GM21367 (cell line): ENCODE data around the gene BDH2.
A peak's percentile ranks its signal among the peaks of the same experiment; 100 is the strongest.

Source experiments
- ATAC-seq: cut with Tn5 transposase; IDR thresholded peaks from one replicate; pipeline ENCODE4 v1.9.1; 2021; ENCODE audit not compliant: unreplicated experiment

The BDH2 gene

GRCh38 chr4:103099691-103100392 lies at the start of gene BDH2:
Gene BDH2 (minus strand): TSS chr4:103099834. CDS start chr4:103096254, 3,580 bp downstream.
- peak; percentile 93 for ATAC-seq

GRCh38 chr4:103144926-103145325 lies 45.3 kb upstream of the BDH2 start:
- ATAC-seq, result no peak

GRCh38 chr4:103137446-103137827 lies 37.8 kb upstream of the BDH2 start:
- no peak for ATAC-seq

- no peak for ATAC-seq
Measured at GRCh38 chr4:103136671-103137445, 37.2 kb upstream of the BDH2 start.

- no peak for ATAC-seq
Measured at GRCh38 chr4:103129174-103129573, 29.5 kb upstream of the BDH2 start.

GRCh38 chr4:103126126-103126525 lies 26.5 kb upstream of the BDH2 start:
- no peak for ATAC-seq

GRCh38 chr4:103123114-103123513 lies 23.5 kb upstream of the BDH2 start:
- ATAC-seq, result no peak

GRCh38 chr4:103118166-103118565 lies 18.5 kb upstream of the BDH2 start:
- ATAC-seq, result no peak

- no peak for ATAC-seq
Measured at GRCh38 chr4:103111598-103111997, 12.0 kb upstream of the BDH2 start.

- no peak for ATAC-seq
Measured at GRCh38 chr4:103108542-103108941, 8.9 kb upstream of the BDH2 start.

GRCh38 chr4:103105558-103106356 lies 6.1 kb upstream of the BDH2 start:
- ATAC-seq, result no peak

GRCh38 chr4:103104886-103105285 lies 5.3 kb upstream of the BDH2 start:
- no peak for ATAC-seq

- ATAC-seq, result no peak
Measured at GRCh38 chr4:103100691-103101090, 1.1 kb upstream of the BDH2 start.

- ATAC-seq, result no peak
Measured at GRCh38 chr4:103098756-103099440, 736 bp downstream of the BDH2 start.

GRCh38 chr4:103098341-103098740 lies 1.3 kb downstream of the BDH2 start:
- ATAC-seq, result no peak

- ATAC-seq, result no peak
Measured at GRCh38 chr4:103097112-103097511, 2.5 kb downstream of the BDH2 start.

- ATAC-seq, result no peak
Measured at GRCh38 chr4:103095080-103095479, 4.6 kb downstream of the BDH2 start.

- no peak for ATAC-seq
Measured at GRCh38 chr4:103092245-103092644, 7.4 kb downstream of the BDH2 start.

GRCh38 chr4:103091601-103092223 lies 7.9 kb downstream of the BDH2 start:
- peak; percentile 76 for ATAC-seq

GRCh38 chr4:103089481-103089880 lies 10.2 kb downstream of the BDH2 start:
- ATAC-seq, result no peak

GRCh38 chr4:103086551-103086950 lies 13.1 kb downstream of the BDH2 start:
- ATAC-seq, result no peak
